HEK293T (cell line): ENCODE data around the gene CDH20.

Source experiments
- FOXA1 ChIP-seq: fragments of 450-650 bp; IDR thresholded peaks from 2 replicates; pipeline ENCODE4 v1.6.1; 2016; ENCODE audit warnings: mild to moderate bottlenecking
- FOXK2 ChIP-seq: fragments of 450-650 bp; IDR thresholded peaks from 2 replicates; pipeline ENCODE4 v1.6.1; 2016; ENCODE audit warnings: mild to moderate bottlenecking
- FOXM1 ChIP-seq: fragments of 450-650 bp; IDR thresholded peaks from 2 replicates; pipeline ENCODE4 v1.6.1; 2017; ENCODE audit warnings: mild to moderate bottlenecking, borderline replicate concordance
- HDGF ChIP-seq: fragments of 450-650 bp; IDR thresholded peaks from 2 replicates; pipeline ENCODE4 v1.6.1; 2017; ENCODE audit warnings: antibody characterized with exemption, borderline replicate concordance
- L3MBTL2 ChIP-seq: fragments of 450-650 bp; conservative IDR thresholded peaks from 2 replicates; pipeline ENCODE4 v1.6.1; 2016; ENCODE audit warnings: mild to moderate bottlenecking
- LEF1 ChIP-seq: fragments of 450-650 bp; IDR thresholded peaks from 2 replicates; pipeline ENCODE4 v1.6.1; 2017; ENCODE audit warnings: mild to moderate bottlenecking, borderline replicate concordance
- NFRKB ChIP-seq: fragments of 450-650 bp; IDR thresholded peaks from 2 replicates; pipeline ENCODE4 v1.6.1; 2016; ENCODE audit warnings: mild to moderate bottlenecking, moderate library complexity
- PKNOX1 ChIP-seq: fragments of 450-650 bp; IDR thresholded peaks from 2 replicates; pipeline ENCODE4 v1.6.1; 2016
- SP1 ChIP-seq: fragments of 450-650 bp; IDR thresholded peaks from 2 replicates; pipeline ENCODE4 v1.6.1; 2017
- SUZ12 ChIP-seq: fragments of 450-650 bp; IDR thresholded peaks from 2 replicates; pipeline ENCODE4 v1.6.1; 2016; ENCODE audit warnings: mild to moderate bottlenecking
- TARDBP ChIP-seq: fragments of 450-650 bp; IDR thresholded peaks from 2 replicates; pipeline ENCODE4 v1.6.1; 2016

GRCh38 chr18:61556862-61557261, 223.6 kb downstream of the CDH20 start:
- TF ChIP-seq FOXM1, result no peak
- no peak for TF ChIP-seq SP1
- TF ChIP-seq L3MBTL2, result no peak
- TF ChIP-seq FOXK2, result no peak
- TF ChIP-seq PKNOX1, result no peak
- no peak for TF ChIP-seq NFRKB
- no peak for TF ChIP-seq TARDBP
- no peak for TF ChIP-seq SUZ12
- TF ChIP-seq HDGF, result no peak
- TF ChIP-seq LEF1, result no peak
- no peak for TF ChIP-seq FOXA1
